Measurements from ENCODE around the gene MEF2C.
"Not testable (repeated sequence)": the region's sequence is repeated elsewhere in the genome, so short reads cannot be mapped to it uniquely, and the experiment has no call there.

The MEF2C gene

GRCh38 chr5:88862547-88863175 is 20.3 kb downstream of the MEF2C start:
- no peak for DNase-seq (ENCODE audit: low spot score)

GRCh38 chr5:88861231-88861630 is 21.8 kb downstream of the MEF2C start:
- DNase-seq (ENCODE audit: low spot score), result no peak

- no peak for DNase-seq (ENCODE audit: low spot score)
These were observed 22.5 kb downstream of the MEF2C start for GRCh38 chr5:88860501-88860900.

- no peak for DNase-seq (ENCODE audit: low spot score)
These were observed 24.6 kb downstream of the MEF2C start for GRCh38 chr5:88858392-88858791.

- not testable (repeated sequence) for DNase-seq (ENCODE audit: low spot score)
These were observed 26.6 kb downstream of the MEF2C start for GRCh38 chr5:88856381-88856780.

GRCh38 chr5:88854769-88855168 is 28.2 kb downstream of the MEF2C start:
- DNase-seq (ENCODE audit: low spot score), result no peak

GRCh38 chr5:88847420-88847819 is 35.6 kb downstream of the MEF2C start:
- DNase-seq (ENCODE audit: low spot score), result no peak

GRCh38 chr5:88846434-88846833 is 36.5 kb downstream of the MEF2C start:
- no peak for DNase-seq (ENCODE audit: low spot score)

- DNase-seq (ENCODE audit: low spot score), result no peak
These were observed 37.8 kb downstream of the MEF2C start for GRCh38 chr5:88845081-88845697.

GRCh38 chr5:88842784-88843183 is 40.2 kb downstream of the MEF2C start:
- DNase-seq (ENCODE audit: low spot score), result no peak

GRCh38 chr5:88841212-88841611 is 41.8 kb downstream of the MEF2C start:
- no peak for DNase-seq (ENCODE audit: low spot score)

GRCh38 chr5:88840495-88840894 is 42.5 kb downstream of the MEF2C start:
- DNase-seq (ENCODE audit: low spot score), result no peak

- DNase-seq (ENCODE audit: low spot score), result no peak
These were observed 43.7 kb downstream of the MEF2C start for GRCh38 chr5:88839238-88839637.

- no peak for DNase-seq (ENCODE audit: low spot score)
These were observed 44.5 kb downstream of the MEF2C start for GRCh38 chr5:88838500-88838899.

GRCh38 chr5:88837817-88838216 is 45.2 kb downstream of the MEF2C start:
- no peak for DNase-seq (ENCODE audit: low spot score)

GRCh38 chr5:88837222-88837621 is 45.8 kb downstream of the MEF2C start:
- DNase-seq (ENCODE audit: low spot score), result no peak

GRCh38 chr5:88836195-88836838 is 46.7 kb downstream of the MEF2C start:
- no peak for DNase-seq (ENCODE audit: low spot score)

GRCh38 chr5:88834499-88834898 is 48.5 kb downstream of the MEF2C start:
- DNase-seq (ENCODE audit: low spot score), result no peak

- DNase-seq (ENCODE audit: low spot score), result no peak
These were observed 48.9 kb downstream of the MEF2C start for GRCh38 chr5:88834131-88834462.

GRCh38 chr5:88833371-88834130 is 49.4 kb downstream of the MEF2C start:
- no peak for DNase-seq (ENCODE audit: low spot score)

GRCh38 chr5:88831816-88832215 is 51.2 kb downstream of the MEF2C start:
- no peak for DNase-seq (ENCODE audit: low spot score)

- no peak for DNase-seq (ENCODE audit: low spot score)
These were observed 52.4 kb downstream of the MEF2C start for GRCh38 chr5:88830567-88830966.

- DNase-seq (ENCODE audit: low spot score), result no peak
These were observed 53.2 kb downstream of the MEF2C start for GRCh38 chr5:88829775-88830174.

Measured in globus pallidus (tissue), 1 donor.